Activated CD4-positive, alpha-beta T cell treated with anti-CD3 and anti-CD28 coated beads for 36 hours (primary cell): Measurements from ENCODE around the gene CDSN. TPM values are rescaled to one million over a fixed set of nuclear protein-coding genes. Genes with fewer than 3 reads are reported as not detected.

Source experiments
- total RNA-seq, 2 experiments: library from RNA; stranded (reverse); gene quantifications; one replicate each; pipeline ENCODE4 v1.2.3, GENCODE V29; 2021

The CDSN gene
- total RNA-seq, 2 experiments from 2014 or later: not detected

Other genes with a start within 250 kb of the CDSN start
- 10 to 100 TPM in 1 of 2 experiments, 1 to 10 TPM in 1; 9.5 to 12.6 TPM for gene DDR1, start 235.9 kb downstream of the CDSN start, total RNA-seq
- 10 to 100 TPM; 35.9 to 40.9 TPM for gene GTF2H4, start 212.2 kb downstream of the CDSN start, total RNA-seq
- gene VARS2, start 206.2 kb downstream of the CDSN start, total RNA-seq: 10 to 100 TPM; 68.1 to 81.1 TPM
- gene SFTA2, start 188.3 kb downstream of the CDSN start, total RNA-seq: not detected
- not detected for gene MUCL3, start 179.5 kb downstream of the CDSN start, total RNA-seq
- not detected for gene MUC21, start 136.7 kb downstream of the CDSN start, total RNA-seq
- gene MUC22, start 110.0 kb downstream of the CDSN start, total RNA-seq: not detected
- gene C6orf15, start 7.9 kb downstream of the CDSN start, total RNA-seq: not detected
- gene PSORS1C1, start 5.6 kb downstream of the CDSN start, total RNA-seq: under 1 TPM; 0.18 to 0.33 TPM
- not detected for gene PSORS1C2, start 18.6 kb upstream of the CDSN start, total RNA-seq
- 10 to 100 TPM; 39.7 to 57.6 TPM for gene CCHCR1, start 37.4 kb upstream of the CDSN start, total RNA-seq
- gene TCF19, start 38.1 kb upstream of the CDSN start, total RNA-seq: 10 to 100 TPM; 82.6 to 88.0 TPM
- under 1 TPM in 1 of 2 experiments, not detected in 1; 0.21 TPM for gene POU5F1, start 50.2 kb upstream of the CDSN start, total RNA-seq
- 100 to 1,000 TPM; 660 to 678 TPM for gene HLA-C, start 151.6 kb upstream of the CDSN start, total RNA-seq
- 1,000 to 10,000 TPM; 2,101 to 2,412 TPM for gene HLA-B, start 236.7 kb upstream of the CDSN start, total RNA-seq